Pancreas (tissue), 10 donors: Measurements from ENCODE around the gene AOPEP. TPM values are rescaled to one million over a fixed set of nuclear protein-coding genes. Genes with fewer than 3 reads are reported as not detected.

Source experiments
- ATAC-seq, 4 donors: fragments of 200-7000 bp; cut with Tn5 transposase; one replicate each; pipeline versions ENCODE4 v1.8.0 to v1.9.1; 2020; ENCODE audit warnings: mild to moderate bottlenecking in 4 of 4, moderate library complexity in 4 of 4
- DNase-seq, 6 donors: peaks; one replicate each; pipeline ENCODE4 v3.0.0-alpha.2; 2020
- FAIRE-seq: peaks from 2 replicates; lab custom pipeline; 2012; peaks lifted over from hg19 to GRCh38; lab: Jason Lieb, UNC
- H3K27ac ChIP-seq, 4 donors: fragments of 200-600 bp; sonication (generic); 1 replicate in 3 of 4; 2 replicates in 1 of 4; pipeline versions ENCODE4 v1.5.0 to v1.8.0; 2020
- H3K27me3 ChIP-seq, 4 donors: fragments of 200-600 bp; one replicate each; pipeline ENCODE4 v1.8.0; 2021
- H3K36me3 ChIP-seq, 3 donors: fragments of 200-600 bp; sonication (generic) in 1 of 3; one replicate each; pipeline versions ENCODE4 v1.5.0 to v1.8.0; 2020 to 2021
- H3K4me1 ChIP-seq, 3 donors: fragments of 200-600 bp; one replicate each; pipeline ENCODE4 v1.8.0; 2021
- H3K4me3 ChIP-seq, 4 donors: fragments of 200-600 bp; sonication (generic) in 2 of 4; one replicate each; pipeline versions ENCODE4 v1.5.0 to v1.8.0; 2020 to 2021
- H3K9me3 ChIP-seq, 4 donors: fragments of 200-600 bp; one replicate each; pipeline ENCODE4 v1.8.0; 2021
- CTCF ChIP-seq, 4 donors: fragments of 200-600 bp; sonication (generic) in 3 of 4; IDR thresholded peaks; one replicate each; pipeline versions ENCODE4 v1.5.0 to v1.8.0; 2021; ENCODE audit warnings: antibody characterized with exemption in 4 of 4
- WGBS, 2 donors: extraction: QIAGEN DNeasy Blood & Tissue Kit; methylation state at CpG; one replicate each; pipeline ENCODE4 v1.1.7; 2013; 5-methylcytosine and 5-hydroxymethylcytosine counted together
- intact Hi-C, 3 donors: fragments of 100-400 bp; cut with DNase I; formaldehyde crosslinking; loops; one replicate each; pipeline versions ENCODE4 v1.11.1 to v1.14.2; 2022
- polyA plus RNA-seq, 2 donors: library from polyadenylated mRNA; stranded (reverse); fragments of 200-250 nt; gene quantifications; one replicate each; pipeline ENCODE4 v1.2.3, GENCODE V29; 2013
- total RNA-seq, 6 donors: library from RNA; stranded (reverse); fragmentation: NEBNext Ultra II Directional in 4 of 6; extraction: Animal tissue kit (Norgen Biotek cat#: 25700) in 4 of 6; gene quantifications; one replicate each; pipeline versions ENCODE4 v1.2.1 to v1.2.4, GENCODE V29; 2021 to 2023
- donor health status: healthy with polysubstance abuse.
- donor health status: DM: no; HTN: no; CAD: no; lungs with moderate emphysema.
- donor health status: DM: no; HTN: no; CAD: no.
- donor health status: control.
- donor health status: control.
- donor health status: Bipolar disorder and iron deficiency.
- donor health status: DM: yes; HTN: yes; CAD: no.
- donor health status: DM: no; HTN: no; CAD: no.
- donor health status: DM: no; HTN: no; CAD: no.
- donor health status: DM: yes; HTN: yes; CAD: no.

Gene AOPEP
- total and polyA plus RNA-seq, 8 donors = 50.5 to 140 (median 76.7) TPM

GRCh38 chr9:95012035-95012708, 285.7 kb downstream of the AOPEP start:
- FAIRE-seq = no peak
- DNase-seq = no peak
- Histone ChIP-seq H3K9me3 (no peaks in the 10 kb centered on the region), H3K4me3 (no peak overlapping the region), H3K27me3 (no peaks in the 10 kb centered on the region), H3K27ac (peak overlapping the region in 1 of 4 donors; percentile 39), H3K4me1 (peaks cover 22 to 30% (median 28%) of the 10 kb centered on the region in 3 donors), H3K36me3 (peaks cover 0 to 26% (median 0%) of the 10 kb centered on the region in 3 donors)
- no peak for ATAC-seq
- 53 to 67% methylated on average over 7 of the region's 7 CpGs for WGBS, 2 donors
- intact Hi-C loops = no loop called here
- no peak for TF ChIP-seq CTCF (IDR thresholded peaks at IDR 0.05)

- H3K9me3 ChIP-seq = no peaks in the 10 kb centered on the region
- H3K4me1 ChIP-seq = peaks cover 27 to 38% (median 28%) of the 10 kb centered on the region in 3 donors
- TF ChIP-seq CTCF (IDR thresholded peaks at IDR 0.05) = no peak
- WGBS, 2 donors = 32 to 48% methylated on average over 3 of the region's 3 CpGs
- intact Hi-C loops = no loop called here
- FAIRE-seq = no peak
- peaks cover 0 to 33% (median 0%) of the 10 kb centered on the region in 3 donors for H3K36me3 ChIP-seq
- H3K4me3 ChIP-seq = no peak overlapping the region
- no peak for DNase-seq
- H3K27me3 ChIP-seq = no peaks in the 10 kb centered on the region
- no peak overlapping the region for H3K27ac ChIP-seq
- no peak for ATAC-seq
These were observed 286.4 kb downstream of the AOPEP start for GRCh38 chr9:95012902-95013301.

GRCh38 chr9:95014917-95015316, 288.4 kb downstream of the AOPEP start:
- intact Hi-C loops = no loop called here
- Histone ChIP-seq H3K27me3 (no peaks in the 10 kb centered on the region), H3K9me3 (no peaks in the 10 kb centered on the region), H3K4me3 (no peak overlapping the region), H3K4me1 (peaks cover 25 to 44% (median 26%) of the 10 kb centered on the region in 3 donors), H3K36me3 (peaks cover 0 to 37% (median 0%) of the 10 kb centered on the region in 3 donors), H3K27ac (peak overlapping the region in 2 of 4 donors; percentile 6 to 10)
- no peak for TF ChIP-seq CTCF (IDR thresholded peaks at IDR 0.05)
- no peak for ATAC-seq
- WGBS, 2 donors = 59 to 73% methylated on average over 2 of the region's 2 CpGs
- DNase-seq = no peak
- FAIRE-seq = no peak

- Histone ChIP-seq H3K9me3 (no peaks in the 10 kb centered on the region), H3K27ac (peak overlapping the region in 1 of 4 donors; percentile 10), H3K4me1 (peaks cover 19 to 46% (median 31%) of the 10 kb centered on the region in 3 donors), H3K4me3 (no peak overlapping the region), H3K36me3 (peaks cover 0 to 44% (median 0%) of the 10 kb centered on the region in 3 donors), H3K27me3 (no peaks in the 10 kb centered on the region)
- ATAC-seq (no peak), FAIRE-seq (no peak), DNase-seq (no peak)
- 95 to 100% methylated on average over 4 of the region's 4 CpGs for WGBS, 2 donors
- intact Hi-C loops = no loop called here
- TF ChIP-seq CTCF (IDR thresholded peaks at IDR 0.05) = no peak
These were observed 289.1 kb downstream of the AOPEP start for GRCh38 chr9:95015569-95015968.

GRCh38 chr9:95017062-95017461, 290.6 kb downstream of the AOPEP start:
- intact Hi-C loops = no loop called here
- FAIRE-seq = no peak

More at GRCh38 chr9:95017062-95017461, 290.6 kb downstream of the AOPEP start:
- Histone ChIP-seq H3K4me1 (peaks cover 32 to 53% (median 46%) of the 10 kb centered on the region in 3 donors), H3K9me3 (no peaks in the 10 kb centered on the region), H3K27ac (peak overlapping the region in 1 of 4 donors; percentile 95), H3K27me3 (no peaks in the 10 kb centered on the region), H3K4me3 (no peak overlapping the region), H3K36me3 (peaks cover 0 to 44% (median 0%) of the 10 kb centered on the region in 3 donors)
- no peak for ATAC-seq
- no peak for TF ChIP-seq CTCF (IDR thresholded peaks at IDR 0.05)
- 94 to 100% methylated on average over 1 of the region's 1 CpG for WGBS, 2 donors
- DNase-seq = no peak
